Uterus (tissue), 4 donors: ENCODE data around the gene OGN. TPM values are rescaled to one million over a fixed set of nuclear protein-coding genes. Genes with fewer than 3 reads are reported as not detected.

Experiments
- DNase-seq, 2 donors: peaks; one replicate each; pipeline ENCODE4 v3.0.0-alpha.2; 2019 to 2020
- H3K27ac ChIP-seq, 2 donors: fragments of 200-600 bp; sonication (generic); 1 replicate in 1 of 2; 2 replicates in 1 of 2; pipeline ENCODE4 v1.5.1; 2016 to 2018
- H3K27me3 ChIP-seq, 2 donors: fragments of 200-600 bp; sonication (generic); one replicate each; pipeline ENCODE4 v1.5.1; 2018 to 2019; ENCODE audit warnings: control low read depth in 1 of 2
- H3K36me3 ChIP-seq, 2 donors: fragments of 200-600 bp; sonication (generic); one replicate each; pipeline ENCODE4 v1.5.1; 2019; ENCODE audit warnings: control low read depth in 1 of 2
- H3K4me1 ChIP-seq, 2 donors: fragments of 200-600 bp; sonication (generic); one replicate each; pipeline ENCODE4 v1.5.1; 2018 to 2019; ENCODE audit warnings: control low read depth in 1 of 2
- H3K4me3 ChIP-seq, 2 donors: fragments of 200-600 bp; sonication (generic); 1 replicate in 1 of 2; 2 replicates in 1 of 2; pipeline ENCODE4 v1.5.1; 2018 to 2019; ENCODE audit warnings: mild to moderate bottlenecking in 1 of 2
- H3K9me3 ChIP-seq, 2 donors: fragments of 200-600 bp; sonication (generic); one replicate each; pipeline ENCODE4 v1.5.1; 2019; ENCODE audit warnings: control low read depth in 1 of 2
- POLR2A ChIP-seq, 2 donors: fragments of 450-650 bp; IDR thresholded peaks; one replicate each; pipeline ENCODE4 v1.6.1; 2016; ENCODE audit warnings: antibody characterized with exemption in 2 of 2, mild to moderate bottlenecking in 1 of 2, moderate library complexity in 1 of 2
- intact Hi-C: fragments of 100-400 bp; cut with DNase I; formaldehyde crosslinking; loops from one replicate; pipeline ENCODE4 v1.15.1; 2023; ENCODE audit warnings: low total_unique reads
- total RNA-seq, 4 donors: library from RNA; depleted of rRNA in 3 of 4; stranded (reverse); fragments of >200 nt in 3 of 4; gene quantifications; one replicate each; pipeline versions ENCODE4 v1.1.0 to v1.2.4, GENCODE V29; 2014 to 2023
- TF ChIP-seq, protein P1 (sequence below), 4 experiments: fragments of 200-600 bp in 2 of 4; fragments of 450-650 bp in 2 of 4; sonication (generic) in 2 of 4; IDR thresholded peaks; one replicate each; pipeline ENCODE4 v1.5.1; 2016 to 2019; ENCODE audit warnings: antibody characterized with exemption in 4 of 4, mild to moderate bottlenecking in 2 of 4, moderate library complexity in 1 of 4
- donor health status: DM: yes; HTN: yes; CAD: no.

OGN gene
- total RNA-seq, 4 donors from 2014 or later: 26.0 to 302 (median 43.0) TPM

DNA sequence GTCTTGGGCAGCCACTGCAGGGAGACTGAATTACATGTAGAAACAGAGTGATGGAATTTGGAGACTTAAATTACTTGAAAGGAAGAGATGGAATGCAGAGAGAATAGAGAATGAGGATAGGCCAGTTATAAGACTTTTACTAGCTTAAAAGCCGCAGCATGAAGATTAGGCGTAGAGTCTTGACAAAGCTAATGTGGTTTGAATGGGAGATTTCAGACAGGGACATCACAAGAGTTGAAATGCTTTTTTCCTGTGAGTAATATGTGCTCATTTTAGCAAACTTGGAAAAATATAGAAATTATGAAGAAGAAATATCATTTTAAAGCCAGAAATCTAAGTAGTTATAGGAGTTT is 71.1 kb downstream of the OGN start:
- no peaks in the 10 kb centered on the region for H3K27me3 ChIP-seq
- no peaks in the 10 kb centered on the region for H3K9me3 ChIP-seq
- H3K36me3 ChIP-seq: no peaks in the 10 kb centered on the region
- H3K27ac ChIP-seq: peak overlapping the region in 1 of 2 donors; percentile 2
- H3K4me3 ChIP-seq: no peak overlapping the region
- no peak for TF ChIP-seq POLR2A (IDR thresholded peaks at IDR 0.05)
- TF ChIP-seq, protein P1, sequence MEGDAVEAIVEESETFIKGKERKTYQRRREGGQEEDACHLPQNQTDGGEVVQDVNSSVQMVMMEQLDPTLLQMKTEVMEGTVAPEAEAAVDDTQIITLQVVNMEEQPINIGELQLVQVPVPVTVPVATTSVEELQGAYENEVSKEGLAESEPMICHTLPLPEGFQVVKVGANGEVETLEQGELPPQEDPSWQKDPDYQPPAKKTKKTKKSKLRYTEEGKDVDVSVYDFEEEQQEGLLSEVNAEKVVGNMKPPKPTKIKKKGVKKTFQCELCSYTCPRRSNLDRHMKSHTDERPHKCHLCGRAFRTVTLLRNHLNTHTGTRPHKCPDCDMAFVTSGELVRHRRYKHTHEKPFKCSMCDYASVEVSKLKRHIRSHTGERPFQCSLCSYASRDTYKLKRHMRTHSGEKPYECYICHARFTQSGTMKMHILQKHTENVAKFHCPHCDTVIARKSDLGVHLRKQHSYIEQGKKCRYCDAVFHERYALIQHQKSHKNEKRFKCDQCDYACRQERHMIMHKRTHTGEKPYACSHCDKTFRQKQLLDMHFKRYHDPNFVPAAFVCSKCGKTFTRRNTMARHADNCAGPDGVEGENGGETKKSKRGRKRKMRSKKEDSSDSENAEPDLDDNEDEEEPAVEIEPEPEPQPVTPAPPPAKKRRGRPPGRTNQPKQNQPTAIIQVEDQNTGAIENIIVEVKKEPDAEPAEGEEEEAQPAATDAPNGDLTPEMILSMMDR (IDR thresholded peaks at IDR 0.05): no peak
- DNase-seq: no peak
- intact Hi-C loops: no loop called here
- no peaks in the 10 kb centered on the region for H3K4me1 ChIP-seq

Other genes with a start within 250 kb of the OGN start
- gene IARS1, start 110.9 kb downstream of the OGN start, total RNA-seq: 100 to 1,000 TPM in 3 of 4 donors, 10 to 100 TPM in 1; 73.2 to 234 (median 161) TPM
- 10 to 100 TPM; 16.5 to 48.0 (median 33.0) TPM for gene NOL8, start 79.2 kb downstream of the OGN start, total RNA-seq
- 10 to 100 TPM in 1 of 4 donors, 1 to 10 TPM in 2, under 1 TPM in 1; 0.88 to 12.0 (median 4.3) TPM for gene CENPP, start 78.6 kb downstream of the OGN start, total RNA-seq
- gene OMD, start 19.9 kb upstream of the OGN start, total RNA-seq: 10 to 100 TPM in 2 of 4 donors, 1 to 10 TPM in 2; 8.5 to 24.4 (median 11.1) TPM
- gene ASPN, start 77.9 kb upstream of the OGN start, total RNA-seq: 100 to 1,000 TPM in 1 of 4 donors, 10 to 100 TPM in 3; 29.5 to 160 (median 73.0) TPM
- gene ECM2, start 131.4 kb upstream of the OGN start, total RNA-seq: 10 to 100 TPM; 21.8 to 34.0 (median 27.7) TPM